Subcutaneous abdominal adipose tissue (tissue), 5 donors: ENCODE results near the gene DRC3.

Source experiments
- H3K27ac ChIP-seq: one replicate; pipeline ENCODE4 v1.7.0; 2013; ENCODE audit warnings: low read depth, mild to moderate bottlenecking, inconsistent platforms, low read length, moderate library complexity
- H3K27me3 ChIP-seq, 5 donors: one replicate each; pipeline ENCODE4 v1.7.0; 2013; ENCODE audit warnings: low read length in 5 of 5, inconsistent platforms in 1 of 5; ENCODE audit not compliant: control insufficient read depth in 5 of 5, insufficient read depth in 4 of 5
- H3K36me3 ChIP-seq, 5 donors: one replicate each; pipeline ENCODE4 v1.7.0; 2013; ENCODE audit warnings: low read length in 5 of 5; ENCODE audit not compliant: control insufficient read depth in 5 of 5, insufficient read depth in 5 of 5
- H3K4me1 ChIP-seq, 5 donors: one replicate each; pipeline ENCODE4 v1.7.0; 2013; ENCODE audit warnings: low read length in 5 of 5, mild to moderate bottlenecking in 3 of 5, moderate library complexity in 1 of 5; ENCODE audit not compliant: control insufficient read depth in 5 of 5, insufficient read depth in 5 of 5
- H3K4me3 ChIP-seq, 5 donors: one replicate each; pipeline ENCODE4 v1.7.0; 2013; ENCODE audit warnings: low read length in 5 of 5, low read depth in 1 of 5
- H3K9ac ChIP-seq, 5 donors: one replicate each; pipeline ENCODE4 v1.7.0; 2013; ENCODE audit warnings: low read length in 5 of 5, mild to moderate bottlenecking in 4 of 5, moderate library complexity in 3 of 5
- H3K9me3 ChIP-seq, 5 donors: one replicate each; pipeline ENCODE4 v1.7.0; 2013; ENCODE audit warnings: low read length in 5 of 5; ENCODE audit not compliant: control insufficient read depth in 5 of 5
- donor health status: healthy.
- donor health status: healthy.
- donor health status: healthy.
- donor health status: healthy.
- donor health status: healthy.

Gene DRC3, protein sequence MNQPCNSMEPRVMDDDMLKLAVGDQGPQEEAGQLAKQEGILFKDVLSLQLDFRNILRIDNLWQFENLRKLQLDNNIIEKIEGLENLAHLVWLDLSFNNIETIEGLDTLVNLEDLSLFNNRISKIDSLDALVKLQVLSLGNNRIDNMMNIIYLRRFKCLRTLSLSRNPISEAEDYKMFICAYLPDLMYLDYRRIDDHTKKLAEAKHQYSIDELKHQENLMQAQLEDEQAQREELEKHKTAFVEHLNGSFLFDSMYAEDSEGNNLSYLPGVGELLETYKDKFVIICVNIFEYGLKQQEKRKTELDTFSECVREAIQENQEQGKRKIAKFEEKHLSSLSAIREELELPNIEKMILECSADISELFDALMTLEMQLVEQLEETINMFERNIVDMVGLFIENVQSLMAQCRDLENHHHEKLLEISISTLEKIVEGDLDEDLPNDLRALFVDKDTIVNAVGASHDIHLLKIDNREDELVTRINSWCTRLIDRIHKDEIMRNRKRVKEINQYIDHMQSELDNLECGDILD

DNA sequence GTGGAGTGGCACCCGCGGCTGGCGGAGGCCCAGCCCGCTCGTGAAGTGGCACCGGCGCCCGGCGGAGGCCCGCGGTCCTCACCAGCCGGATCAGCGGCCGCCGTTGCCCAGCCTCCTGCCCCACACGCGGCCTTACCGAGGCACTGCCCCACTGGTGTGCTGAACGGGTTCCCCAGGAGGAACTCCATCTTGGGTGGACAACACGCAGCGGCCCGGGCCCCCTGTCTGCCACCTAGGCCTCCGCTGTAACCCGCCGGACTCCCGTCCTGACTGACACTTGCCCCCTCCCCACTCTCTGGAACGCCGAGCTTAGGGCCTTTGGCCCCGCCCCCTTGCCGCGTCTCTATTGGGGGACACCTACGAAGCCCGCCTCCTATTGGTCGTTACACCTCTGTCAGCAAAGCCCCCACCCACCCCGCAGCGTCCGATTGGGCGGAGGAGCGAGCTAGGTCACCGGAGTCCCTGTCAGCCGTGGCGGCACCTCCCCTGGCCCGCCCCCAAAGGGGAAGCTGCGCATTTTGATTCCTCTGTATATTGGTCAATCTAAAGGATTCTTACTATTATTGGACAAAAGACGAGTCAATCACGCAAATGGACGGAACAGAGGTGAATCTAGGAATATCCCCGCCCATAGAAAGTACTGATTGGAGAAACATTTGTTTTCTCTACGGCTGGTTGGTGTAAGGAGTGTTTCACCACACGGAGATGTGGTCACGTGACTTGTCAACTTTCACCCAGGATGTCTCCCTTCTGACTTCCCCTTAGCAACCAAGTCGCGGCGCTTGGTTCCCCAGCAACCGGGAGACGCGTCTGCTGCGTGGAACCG lies at the start of gene DRC3, which contains the start of gene TOM1L2:
DRC3 (plus strand) TSS at position 737 of the 826 bp plus-strand sequence. CDS start 4,737 bp downstream, outside the sequence.
TOM1L2 (minus strand) TSS at position 275 of the 826 bp plus-strand sequence; CDS start at position 188, 87 bp downstream.
- peak within 1 kb of the TSS; percentile 72 to 89 (median 81) for H3K9ac ChIP-seq
- no peaks in the 10 kb centered on the region for H3K27me3 ChIP-seq
- H3K4me1 ChIP-seq, result peaks cover 8 to 23% (median 17%) of the 10 kb centered on the region in 5 donors
- H3K4me3 ChIP-seq, result peak within 1 kb of the TSS; percentile 61 to 87 (median 78)
- H3K9me3 ChIP-seq, result no peaks in the 10 kb centered on the region
- H3K36me3 ChIP-seq, result no peaks in the 10 kb centered on the region
- peak within 1 kb of the TSS; percentile 93 for H3K27ac ChIP-seq

- Histone ChIP-seq H3K4me3 (no peak overlapping the region), H3K36me3 (no peaks in the 10 kb centered on the region), H3K4me1 (peaks cover 5 to 32% (median 24%) of the 10 kb centered on the region in 5 donors), H3K27me3 (no peaks in the 10 kb centered on the region), H3K27ac (no peak overlapping the region), H3K9me3 (no peaks in the 10 kb centered on the region), H3K9ac (no peak overlapping the region)
Measured at GRCh38 chr17:17924131-17924856, 48.4 kb upstream of the DRC3 start.

DNA sequence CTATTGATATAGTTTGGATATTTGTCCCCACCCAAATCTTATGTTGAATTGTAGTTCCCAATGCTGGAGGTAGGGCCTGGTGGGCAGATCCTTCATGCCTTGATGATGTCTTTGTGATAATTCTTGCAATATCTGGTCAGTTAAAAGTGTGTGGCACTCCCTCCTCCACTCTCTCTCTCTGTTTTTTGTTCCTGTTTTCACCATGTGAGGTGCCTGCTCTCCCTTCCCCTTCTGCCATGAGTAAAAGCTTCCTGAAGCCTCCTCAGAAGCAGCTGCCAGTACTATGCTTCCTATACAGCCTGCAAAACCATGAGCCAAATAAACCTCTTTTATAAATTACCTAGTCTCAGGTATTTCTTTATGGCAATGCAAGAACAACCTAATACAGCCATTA lies 47.8 kb upstream of the DRC3 start:
- Histone ChIP-seq H3K9me3 (no peaks in the 10 kb centered on the region), H3K27ac (no peak overlapping the region), H3K9ac (no peak overlapping the region), H3K36me3 (no peaks in the 10 kb centered on the region), H3K4me3 (no peak overlapping the region), H3K4me1 (peaks cover 5 to 32% (median 24%) of the 10 kb centered on the region in 5 donors), H3K27me3 (no peaks in the 10 kb centered on the region)

DNA sequence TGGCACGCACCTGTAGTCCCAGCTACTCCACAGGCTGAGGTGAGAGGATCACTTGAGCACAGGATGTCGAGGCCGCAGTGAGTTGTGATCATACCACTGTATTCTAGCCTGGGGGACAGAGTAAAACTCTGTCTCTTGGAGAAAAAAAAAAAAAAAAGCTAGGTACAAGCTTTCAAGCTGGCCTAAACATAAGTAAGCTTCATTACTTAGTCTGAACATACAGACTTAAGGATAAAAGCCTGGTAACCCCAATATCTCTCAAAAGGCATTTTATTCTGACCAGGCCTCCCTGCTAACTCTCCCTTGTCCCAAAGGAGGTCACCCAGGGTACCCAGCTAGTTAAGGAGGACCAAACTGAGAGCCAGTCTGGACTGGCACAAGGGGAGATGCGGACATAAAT lies 46.6 kb upstream of the DRC3 start:
- Histone ChIP-seq H3K4me1 (peaks cover 4 to 31% (median 24%) of the 10 kb centered on the region in 5 donors), H3K9ac (no peak overlapping the region), H3K9me3 (no peaks in the 10 kb centered on the region), H3K27me3 (no peaks in the 10 kb centered on the region), H3K27ac (no peak overlapping the region), H3K36me3 (no peaks in the 10 kb centered on the region), H3K4me3 (no peak overlapping the region)

DNA sequence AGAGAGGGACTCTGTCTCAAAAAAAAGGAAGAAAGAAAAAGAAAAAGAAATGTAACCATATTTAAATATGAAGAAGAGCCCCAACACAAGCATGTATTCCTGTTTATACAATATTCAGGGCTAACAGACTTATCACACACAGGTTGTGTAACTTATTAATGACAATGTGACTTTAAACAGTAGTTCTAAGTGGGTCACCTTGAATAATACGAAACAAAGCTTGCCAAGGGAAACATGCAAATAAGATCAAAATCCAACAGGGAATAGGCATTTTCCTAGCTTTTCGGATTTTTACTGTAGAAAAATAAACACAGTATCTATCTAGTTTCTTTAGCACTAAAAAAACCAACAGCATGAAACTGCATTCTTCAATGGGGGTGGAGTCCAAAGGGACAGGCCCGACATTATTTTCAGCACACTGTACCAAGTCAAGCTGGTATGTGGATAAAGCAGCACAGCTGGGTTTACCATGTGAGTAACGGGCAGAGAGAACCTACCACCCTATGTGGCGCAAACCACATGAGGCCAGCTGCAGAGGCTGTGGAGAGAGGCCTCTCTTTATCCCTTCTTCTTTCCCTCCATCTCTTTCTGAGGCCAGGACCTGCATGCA lies 45.7 kb upstream of the DRC3 start:
- Histone ChIP-seq H3K9me3 (no peaks in the 10 kb centered on the region), H3K4me3 (no peak overlapping the region), H3K9ac (no peak overlapping the region), H3K36me3 (no peaks in the 10 kb centered on the region), H3K4me1 (peaks cover 0 to 26% (median 19%) of the 10 kb centered on the region in 5 donors), H3K27ac (no peak overlapping the region), H3K27me3 (no peaks in the 10 kb centered on the region)

DNA sequence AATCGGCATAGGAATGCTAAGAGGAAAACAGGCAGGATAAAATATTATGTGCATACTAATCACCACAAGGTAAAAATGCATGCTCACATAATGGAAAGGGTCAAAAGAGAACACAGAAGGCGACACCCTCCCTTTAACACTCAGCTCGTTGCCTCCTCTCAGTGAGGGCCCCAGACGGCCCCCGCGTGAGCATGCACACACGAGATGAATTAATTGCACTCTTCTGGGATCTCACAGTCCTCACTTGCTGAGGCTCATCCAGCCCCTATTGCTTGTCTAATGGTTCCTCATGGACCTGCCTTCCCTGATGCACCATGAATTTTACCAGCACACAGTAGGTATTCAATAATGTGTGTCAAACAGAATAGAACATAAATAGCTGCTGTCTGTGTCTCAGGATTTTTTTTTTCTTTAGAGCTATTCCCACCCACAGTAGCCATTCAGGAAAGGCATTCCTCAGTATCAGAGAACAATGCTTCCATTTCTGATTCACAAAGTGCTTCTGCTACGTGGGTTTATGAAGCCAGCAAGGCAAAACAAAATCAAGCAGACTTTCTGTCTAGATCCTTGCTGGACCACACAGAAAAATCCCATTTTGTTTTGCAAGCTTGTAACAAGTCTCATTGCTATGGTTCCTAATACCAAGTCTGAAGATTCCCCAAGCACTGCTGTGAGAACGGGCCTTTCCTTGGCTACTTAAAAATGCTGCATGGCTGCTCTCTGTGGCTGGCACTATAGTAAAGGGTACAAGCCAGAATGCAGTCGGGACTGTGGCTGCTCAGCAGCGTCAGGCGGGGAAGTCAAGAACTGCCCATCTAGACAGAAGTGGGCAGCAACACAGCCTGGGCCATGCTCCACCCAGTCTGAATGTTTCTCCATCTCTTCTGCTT lies 44.0 kb upstream of the DRC3 start:
- peaks cover 0 to 21% (median 12%) of the 10 kb centered on the region in 5 donors for H3K4me1 ChIP-seq
- no peaks in the 10 kb centered on the region for H3K9me3 ChIP-seq
- H3K27ac ChIP-seq, result no peak overlapping the region
- no peaks in the 10 kb centered on the region for H3K36me3 ChIP-seq
- H3K27me3 ChIP-seq, result no peaks in the 10 kb centered on the region
- H3K9ac ChIP-seq, result no peak overlapping the region
- no peak overlapping the region for H3K4me3 ChIP-seq

- Histone ChIP-seq H3K9me3 (no peaks in the 10 kb centered on the region), H3K4me1 (peaks cover 0 to 21% (median 12%) of the 10 kb centered on the region in 5 donors), H3K36me3 (no peaks in the 10 kb centered on the region), H3K9ac (no peak overlapping the region), H3K27me3 (no peaks in the 10 kb centered on the region), H3K27ac (peak overlapping the region; percentile 49), H3K4me3 (no peak overlapping the region)
Measured at GRCh38 chr17:17929655-17930380, 42.8 kb upstream of the DRC3 start.

DNA sequence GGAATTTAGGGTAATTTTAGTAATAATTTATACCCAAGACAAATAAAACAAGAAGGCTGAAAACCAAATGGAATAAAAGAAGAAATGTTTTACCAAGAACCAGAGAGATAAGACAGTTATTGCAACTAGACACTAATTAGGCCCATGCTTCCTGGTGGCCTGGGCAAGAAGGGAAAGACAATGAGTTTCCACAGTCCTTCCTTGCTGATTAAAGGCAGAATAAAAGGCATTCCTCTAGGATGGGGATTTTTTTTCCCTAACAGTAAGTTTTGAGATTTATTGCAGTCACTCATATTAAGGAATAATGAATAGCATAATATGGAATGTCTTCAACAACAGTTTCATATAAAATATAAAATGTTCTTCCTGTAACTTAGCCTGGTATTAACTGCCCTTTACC lies 42.0 kb upstream of the DRC3 start:
- H3K9ac ChIP-seq, result no peak overlapping the region
- H3K4me3 ChIP-seq, result no peak overlapping the region
- H3K4me1 ChIP-seq, result peaks cover 0 to 29% (median 20%) of the 10 kb centered on the region in 5 donors
- H3K36me3 ChIP-seq, result no peaks in the 10 kb centered on the region
- H3K27me3 ChIP-seq, result no peaks in the 10 kb centered on the region
- no peaks in the 10 kb centered on the region for H3K9me3 ChIP-seq
- peak overlapping the region; percentile 49 for H3K27ac ChIP-seq
